Measurements from ENCODE around the gene OR4X2.
"Not testable (repeated sequence)": the region's sequence is repeated elsewhere in the genome, so short reads cannot be mapped to it uniquely, and the experiment has no call there.

OR4X2 gene, protein sequence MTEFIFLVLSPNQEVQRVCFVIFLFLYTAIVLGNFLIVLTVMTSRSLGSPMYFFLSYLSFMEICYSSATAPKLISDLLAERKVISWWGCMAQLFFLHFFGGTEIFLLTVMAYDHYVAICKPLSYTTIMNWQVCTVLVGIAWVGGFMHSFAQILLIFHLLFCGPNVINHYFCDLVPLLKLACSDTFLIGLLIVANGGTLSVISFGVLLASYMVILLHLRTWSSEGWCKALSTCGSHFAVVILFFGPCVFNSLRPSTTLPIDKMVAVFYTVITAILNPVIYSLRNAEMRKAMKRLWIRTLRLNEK

DNA sequence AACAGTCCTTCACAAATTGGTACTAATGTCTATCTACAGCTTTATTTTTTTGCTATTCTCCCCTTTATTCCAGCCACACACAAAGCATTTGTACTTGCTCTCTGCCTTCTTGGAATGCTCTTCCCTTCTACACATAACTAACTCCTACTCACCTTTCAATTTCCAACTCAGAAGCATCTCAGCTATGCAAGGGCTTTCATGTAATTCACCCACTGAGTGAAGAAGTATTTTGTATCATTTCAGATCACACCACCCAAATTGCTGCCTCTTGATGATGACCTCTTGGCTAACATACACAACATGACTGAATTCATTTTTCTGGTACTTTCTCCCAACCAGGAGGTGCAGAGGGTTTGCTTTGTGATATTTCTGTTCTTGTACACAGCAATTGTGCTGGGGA is at the start of gene OR4X2:
TSS of gene OR4X2 (plus strand) at position 301 of the 400 bp plus-strand sequence. CDS start at position 301, 0 bp downstream.
- DNase-seq (ENCODE audit: low spot score) (no peak), FAIRE-seq (no peak)

DNA sequence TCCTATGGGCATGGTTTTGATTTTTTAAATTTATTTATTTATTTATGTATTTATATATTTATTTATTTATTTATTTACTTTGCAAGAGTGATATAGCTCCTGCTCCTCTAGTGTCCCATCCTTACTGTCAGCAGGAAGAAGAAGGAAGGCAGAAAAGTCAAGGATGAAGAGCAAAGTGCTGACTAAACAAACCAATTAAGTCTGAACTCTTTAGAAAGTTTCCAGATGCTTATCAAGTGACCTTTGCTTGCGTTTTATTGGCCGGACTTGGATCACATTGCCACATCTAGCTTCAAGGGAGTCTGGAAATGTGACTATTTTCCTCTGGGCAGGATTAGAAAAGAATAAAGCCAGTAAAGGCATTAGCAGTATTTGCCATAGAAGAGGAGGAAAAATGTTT is 37.0 kb upstream of the OR4X2 start:
- DNase-seq (ENCODE audit: low spot score) (no peak), FAIRE-seq (no peak)

DNA sequence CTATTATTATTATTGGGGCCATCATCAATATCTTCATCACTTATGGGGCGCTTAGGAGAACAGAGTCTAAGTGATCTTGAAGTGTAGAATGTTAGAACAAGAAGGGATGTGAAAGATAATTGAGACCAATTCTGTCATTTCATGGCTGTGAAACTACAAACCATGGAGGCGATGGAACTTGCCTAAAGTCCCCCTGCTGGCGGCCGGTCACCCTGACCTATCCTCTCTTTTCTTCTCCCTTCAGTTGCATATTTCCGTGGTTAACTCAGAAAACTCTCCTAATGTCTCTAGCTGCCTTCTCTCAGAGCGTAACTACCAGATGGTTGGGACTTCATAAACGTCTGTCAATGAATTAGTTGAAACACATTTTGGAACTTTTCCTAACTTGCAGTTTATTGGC is 34.9 kb upstream of the OR4X2 start:
- DNase-seq (ENCODE audit: low spot score) (no peak), FAIRE-seq (no peak)

DNA sequence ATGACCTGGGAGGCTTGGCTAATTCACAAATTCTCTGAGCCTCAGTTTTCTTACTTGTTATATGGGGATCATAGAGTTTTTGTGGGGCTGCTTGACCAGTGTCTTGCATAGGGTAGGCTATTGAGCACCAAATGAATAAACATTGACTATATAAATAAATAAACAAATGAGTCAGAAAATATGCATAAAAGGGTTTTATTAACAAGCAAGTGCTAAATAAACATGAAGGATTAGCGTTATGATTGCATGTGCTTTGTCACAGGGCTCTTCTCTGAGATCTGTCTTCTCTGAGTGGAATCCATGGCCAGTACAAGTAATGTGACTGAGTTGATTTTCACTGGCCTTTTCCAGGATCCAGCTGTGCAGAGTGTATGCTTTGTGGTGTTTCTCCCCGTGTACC is 28.4 kb upstream of the OR4X2 start, which contains the start of gene OR4B1:
TSS of gene OR4B1 (plus strand) at position 301 of the 400 bp plus-strand sequence. CDS start at position 301, 0 bp downstream.
- FAIRE-seq (no peak), DNase-seq (ENCODE audit: low spot score) (no peak)

DNA sequence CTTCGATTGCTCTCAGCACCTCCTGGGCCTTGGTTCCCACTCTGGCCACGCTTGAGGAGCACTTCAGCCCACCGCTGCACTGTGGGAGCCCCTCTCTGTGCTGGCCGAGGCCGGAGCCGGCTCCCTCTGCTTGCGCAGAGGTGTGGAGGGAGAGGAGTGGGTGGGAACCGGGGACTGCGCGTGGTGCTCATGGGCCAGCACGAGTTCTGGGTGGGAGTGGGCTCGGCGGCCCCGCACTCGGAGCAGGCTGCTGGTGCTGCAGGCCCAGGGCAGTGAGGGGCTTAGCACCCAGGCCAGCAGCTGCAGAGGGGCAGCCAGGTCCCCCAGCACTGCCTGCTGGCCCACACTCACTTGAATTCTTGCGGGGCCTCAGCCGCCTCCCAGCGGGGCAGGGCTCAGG is 16.1 kb upstream of the OR4X2 start:
- DNase-seq (ENCODE audit: low spot score) (no peak), FAIRE-seq (no peak)

DNA sequence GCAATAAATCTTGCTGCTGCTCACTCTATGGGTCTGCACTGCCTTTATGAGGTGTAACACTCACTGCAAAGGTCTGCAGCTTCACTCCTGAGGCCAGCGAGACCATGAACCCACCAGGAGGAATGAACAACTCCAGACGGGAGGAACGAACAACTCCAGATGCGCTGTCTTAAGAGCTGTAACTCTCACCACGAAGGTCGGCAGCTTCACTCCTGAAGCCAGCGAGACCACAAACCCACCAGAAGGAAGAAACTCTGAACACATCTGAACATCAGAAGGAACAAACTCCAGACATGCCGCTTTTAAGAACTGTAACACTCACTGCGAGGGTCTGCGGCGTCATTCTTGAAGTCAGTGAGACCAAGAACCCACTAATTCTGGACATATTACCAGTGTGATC is 14.8 kb upstream of the OR4X2 start:
- not testable (repeated sequence) for DNase-seq (ENCODE audit: low spot score); FAIRE-seq

DNA sequence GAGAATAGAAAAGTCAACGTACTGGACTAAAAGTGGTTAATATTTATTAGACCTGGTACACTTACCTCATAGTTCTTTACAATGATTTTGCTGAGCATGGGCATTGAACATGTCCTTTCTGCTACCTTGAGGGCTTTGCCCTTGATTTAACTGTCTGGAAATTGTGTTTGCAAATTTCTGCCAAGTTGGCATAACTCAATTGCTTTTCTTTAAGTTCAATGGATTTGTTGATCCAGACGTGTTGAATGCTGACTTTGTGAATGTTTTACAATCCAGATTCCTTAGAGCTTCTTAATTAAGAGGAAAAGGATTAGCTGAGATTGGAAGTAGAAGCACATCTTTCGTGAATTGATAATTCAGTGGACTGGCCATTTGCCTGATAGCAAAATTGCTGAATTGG is 7.2 kb upstream of the OR4X2 start:
- DNase-seq (ENCODE audit: low spot score) = no peak
- FAIRE-seq = no peak

DNA sequence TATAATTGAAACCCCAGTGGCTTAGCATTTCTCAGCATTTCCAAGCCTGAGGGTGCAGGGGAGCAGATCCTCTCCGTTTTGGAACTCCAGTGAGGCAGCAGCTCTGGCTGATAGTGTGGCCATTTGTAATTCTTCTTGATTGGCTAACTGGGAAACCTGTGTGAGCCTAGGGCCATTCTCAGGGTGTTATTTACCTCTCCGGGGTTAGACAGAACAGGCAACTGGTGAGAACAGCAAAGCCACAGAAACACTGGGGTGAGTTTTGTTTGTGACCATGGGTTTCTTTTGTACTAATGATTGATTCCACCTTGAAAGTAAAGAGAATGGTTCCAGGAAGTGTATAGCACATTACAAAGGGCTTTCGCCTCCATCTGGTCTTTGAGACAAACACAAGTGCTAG is 2.4 kb upstream of the OR4X2 start:
- FAIRE-seq (no peak), DNase-seq (ENCODE audit: low spot score) (no peak)

DNA sequence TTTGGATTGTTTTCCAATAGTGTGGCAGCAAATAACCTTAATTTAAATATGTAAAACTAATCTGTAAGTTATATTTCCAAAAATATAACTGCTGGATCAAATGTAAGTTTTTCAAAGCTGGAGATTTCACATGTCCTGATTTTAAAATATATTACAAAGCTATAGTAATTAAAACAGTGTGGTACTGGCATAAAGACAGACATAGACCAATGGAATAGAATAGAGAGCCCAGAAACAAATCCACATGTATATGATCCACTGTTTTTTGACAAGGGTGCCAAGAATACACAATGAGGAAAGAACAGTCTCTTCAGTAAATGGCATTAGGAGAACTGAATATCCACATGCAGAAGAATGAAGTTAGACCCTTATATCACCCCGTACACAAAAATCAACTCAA is 4.0 kb downstream of the OR4X2 start:
- DNase-seq (ENCODE audit: low spot score) (no peak), FAIRE-seq (no peak)

DNA sequence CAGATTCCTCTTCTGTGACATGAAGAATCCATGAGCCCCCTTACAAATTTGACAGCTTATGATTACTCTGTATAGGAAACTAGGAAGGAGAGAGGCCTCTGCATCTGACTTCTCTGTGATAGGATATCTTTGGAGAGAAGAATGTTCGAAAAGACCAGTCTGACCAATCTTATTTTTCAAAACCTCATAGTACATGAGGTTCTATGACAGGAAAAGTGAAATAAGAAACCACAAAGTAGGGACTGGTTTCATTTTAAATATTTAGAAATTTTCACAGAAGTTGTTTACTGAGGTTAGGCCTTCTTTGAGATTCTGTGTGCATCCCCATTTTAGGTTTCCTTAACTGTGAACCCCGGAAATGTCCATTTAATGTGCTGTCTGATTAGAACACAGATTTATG is 16.7 kb downstream of the OR4X2 start:
- DNase-seq (ENCODE audit: low spot score) (no peak), FAIRE-seq (no peak)

DNA sequence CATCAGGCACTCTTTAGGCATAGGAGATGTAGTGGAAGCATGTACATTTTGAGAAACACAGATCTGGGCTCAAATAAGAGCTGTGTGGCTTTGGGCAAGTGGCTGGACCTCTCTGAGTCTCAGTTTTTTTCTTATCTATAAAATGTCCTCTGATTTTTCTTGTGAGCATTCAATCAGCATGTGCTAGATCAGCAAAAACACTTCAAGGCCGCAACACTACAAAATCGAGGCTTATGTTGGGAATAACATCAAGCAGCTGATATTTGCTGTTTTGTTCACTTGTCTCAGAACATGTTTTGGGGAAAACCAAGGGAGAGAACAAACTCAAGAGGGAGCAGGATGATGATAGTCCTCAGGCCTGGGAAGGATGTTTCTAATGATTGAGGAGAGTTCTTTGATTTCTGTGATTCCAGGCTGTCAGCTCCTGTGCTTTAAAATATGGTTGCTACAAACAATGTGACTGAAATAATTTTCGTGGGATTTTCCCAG is 18.6 kb downstream of the OR4X2 start, which contains the start of gene OR4X1:
TSS of gene OR4X1 (plus strand) at position 439 of the 489 bp plus-strand sequence. CDS start at position 439, 0 bp downstream.
- FAIRE-seq (no peak), DNase-seq (ENCODE audit: low spot score) (no peak)

DNA sequence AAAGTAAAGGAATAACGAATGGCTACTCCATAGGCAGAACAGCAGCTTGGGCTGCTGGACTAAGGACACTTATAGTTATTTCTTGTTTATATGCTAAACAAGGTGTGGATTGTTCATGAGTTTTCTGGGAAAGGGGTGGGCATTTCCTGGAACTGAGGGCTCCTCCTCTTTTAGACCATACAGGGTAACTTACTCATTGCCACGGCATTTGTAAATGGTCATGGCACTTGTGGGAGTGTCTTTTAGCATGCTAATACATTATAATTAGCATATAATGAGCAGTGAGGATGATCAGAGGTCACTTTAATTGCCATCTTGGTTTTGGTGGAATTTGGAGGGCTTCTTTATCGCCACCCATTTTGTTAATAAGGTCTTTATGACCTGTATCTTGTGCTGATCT is 25.7 kb downstream of the OR4X2 start:
- FAIRE-seq (no peak), DNase-seq (ENCODE audit: low spot score) (no peak)

DNA sequence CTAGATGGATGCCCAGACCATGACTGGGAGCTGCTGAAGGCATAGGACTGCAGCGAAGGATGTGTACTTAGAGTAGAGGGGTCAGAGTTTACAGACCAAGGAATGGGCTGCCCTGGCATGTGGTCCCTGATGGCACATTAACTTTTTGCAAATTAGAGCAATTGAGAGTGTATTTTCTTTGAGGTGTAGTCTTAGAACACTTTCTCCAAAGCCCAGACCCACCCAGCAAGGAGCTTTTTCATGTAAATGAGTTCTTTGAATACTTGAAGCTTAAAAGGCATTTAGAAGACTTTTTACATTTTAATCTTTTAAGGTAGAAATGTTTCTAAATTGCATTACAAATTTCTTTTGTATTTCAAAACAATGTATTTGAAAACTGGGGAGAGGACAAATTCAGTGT is 27.7 kb downstream of the OR4X2 start:
- FAIRE-seq (no peak), DNase-seq (ENCODE audit: low spot score) (no peak)

All from RCC 7860 (cell line).